H1 (cell line): ENCODE data around the gene CREB1. TPM values are rescaled to one million over a fixed set of nuclear protein-coding genes. Genes with fewer than 3 reads are reported as not detected.

ENCODE experiments used
- CTCF ChIA-PET: fragments of 300-600 bp; sonication (Branson Sonifier 250); formaldehyde crosslinking; loops from one replicate; lab custom pipeline; 2021; ENCODE audit not compliant: partially characterized antibody; lab: Charles Lee
- POLR2A ChIA-PET: fragments of 300-600 bp; sonication (Branson Sonifier 250); formaldehyde crosslinking; loops from one replicate; lab custom pipeline; 2021; ENCODE audit warnings: inconsistent platforms; ENCODE audit not compliant: partially characterized antibody; lab: Charles Lee
- DNase-seq, 2 experiments: peaks; one replicate each; pipeline versions ENCODE4 v3.0.0 to v3.0.0-alpha.2; 2010 to 2022; ENCODE audit warnings: low spot score in 2 of 2, low read depth in 1 of 2, mixed read lengths in 1 of 2
- FAIRE-seq: peaks from 2 replicates; lab custom pipeline; 2011; peaks lifted over from hg19 to GRCh38; lab: Jason Lieb, UNC
- H2AFZ ChIP-seq: 2 replicates; pipeline ENCODE4 v1.8.1; 2012; ENCODE audit warnings: low read length, inconsistent platforms
- H2AK5ac ChIP-seq: 2 replicates; pipeline ENCODE4 v1.6.1; 2013; ENCODE audit warnings: low read depth, low read length
- H2BK120ac ChIP-seq: replicated peaks from 2 replicates; pipeline ENCODE3; 2013; ENCODE audit warnings: low read depth, low read length, inconsistent platforms
- H2BK12ac ChIP-seq: 2 replicates; pipeline ENCODE4 v1.6.1; 2013; ENCODE audit warnings: low read depth, low read length
- H2BK15ac ChIP-seq: 2 replicates; pipeline ENCODE4 v1.6.1; 2013; ENCODE audit warnings: low read length
- H2BK20ac ChIP-seq: 2 replicates; pipeline ENCODE4 v1.6.1; 2013; ENCODE audit warnings: low read length
- H2BK5ac ChIP-seq: 2 replicates; pipeline ENCODE4 v1.6.1; 2013; ENCODE audit warnings: low read depth, low read length
- H3K14ac ChIP-seq: 2 replicates; pipeline ENCODE4 v1.6.1; 2013; ENCODE audit warnings: inconsistent platforms; ENCODE audit not compliant: insufficient read length
- H3K18ac ChIP-seq: 2 replicates; pipeline ENCODE4 v1.6.1; 2013; ENCODE audit warnings: low read length; ENCODE audit errors: extremely low read depth
- H3K23ac ChIP-seq: 2 replicates; pipeline ENCODE4 v1.6.1; 2013; ENCODE audit warnings: inconsistent platforms; ENCODE audit not compliant: insufficient read length
- H3K23me2 ChIP-seq: 2 replicates; pipeline ENCODE4 v1.6.1; 2013; ENCODE audit warnings: low read depth, low read length
- H3K27ac ChIP-seq: 2 replicates; pipeline ENCODE4 v1.6.1; 2011; ENCODE audit warnings: low read depth, low read length, inconsistent platforms
- H3K27me3 ChIP-seq, 4 experiments: replicated peaks in 1 of 4; 1 replicate in 1 of 4; 2 replicates in 3 of 4; pipeline versions ENCODE4 v1.6.1 to v1.8.1; 2011 to 2013; ENCODE audit warnings: low read length in 3 of 4, mild to moderate bottlenecking in 3 of 4, inconsistent platforms in 2 of 4, mixed read lengths in 2 of 4, moderate library complexity in 1 of 4; ENCODE audit not compliant: control insufficient read depth in 3 of 4, insufficient read depth in 3 of 4; ENCODE audit errors: extremely low read depth in 1 of 4
- H3K36me3 ChIP-seq, 4 experiments: 2 replicates each; pipeline versions ENCODE4 v1.6.1 to v1.8.1; 2011 to 2013; ENCODE audit warnings: mild to moderate bottlenecking in 4 of 4, low read length in 3 of 4, moderate library complexity in 2 of 4, control low read depth in 1 of 4, inconsistent platforms in 1 of 4; ENCODE audit not compliant: insufficient read depth in 4 of 4, control insufficient read depth in 2 of 4
- H3K4ac ChIP-seq: replicated peaks from 2 replicates; pipeline ENCODE3; 2013; ENCODE audit warnings: low read length, low read depth, mixed read lengths, inconsistent platforms; ENCODE audit not compliant: insufficient read length
- H3K4me1 ChIP-seq, 4 experiments: replicated peaks in 1 of 4; 1 replicate in 1 of 4; 2 replicates in 3 of 4; pipeline versions ENCODE4 v1.6.1 to v1.8.1; 2011 to 2013; ENCODE audit warnings: low read length in 3 of 4, inconsistent platforms in 2 of 4, mixed read lengths in 1 of 4; ENCODE audit not compliant: insufficient read depth in 4 of 4, control insufficient read depth in 3 of 4
- H3K4me2 ChIP-seq, 2 experiments: 2 replicates each; pipeline versions ENCODE4 v1.6.1 to v1.8.1; 2011 to 2013; ENCODE audit warnings: low read depth in 2 of 2, low read length in 2 of 2, control low read depth in 1 of 2, inconsistent platforms in 1 of 2, mild to moderate bottlenecking in 1 of 2; ENCODE audit not compliant: insufficient read depth in 1 of 2
- H3K4me3 ChIP-seq, 4 experiments: fragments of 200-600, 300-600 bp in 1 of 4; sonication (generic), shearing (Covaris generic), sonication (Bioruptor Twin) in 1 of 4; 2 replicates each; pipeline versions ENCODE4 v1.5.1 to v1.8.1; 2011 to 2016; ENCODE audit warnings: low read length in 4 of 4, low read depth in 3 of 4, control low read depth in 2 of 4, inconsistent platforms in 2 of 4, mild to moderate bottlenecking in 2 of 4, mixed read lengths in 1 of 4, moderate library complexity in 1 of 4; ENCODE audit not compliant: insufficient read depth in 2 of 4; ENCODE audit errors: extremely low read depth in 1 of 4
- H3K56ac ChIP-seq: replicated peaks from 2 replicates; pipeline ENCODE3; 2013; ENCODE audit warnings: low read depth, mild to moderate bottlenecking, mixed read lengths, low read length, inconsistent platforms; ENCODE audit not compliant: insufficient read length
- H3K79me1 ChIP-seq: 2 replicates; pipeline ENCODE4 v1.6.1; 2013; ENCODE audit warnings: low read depth, low read length, control low read depth
- H3K79me2 ChIP-seq, 2 experiments: 2 replicates each; pipeline versions ENCODE4 v1.6.1 to v1.8.1; 2012 to 2013; ENCODE audit warnings: low read length in 2 of 2, mild to moderate bottlenecking in 2 of 2, inconsistent platforms in 1 of 2; ENCODE audit not compliant: insufficient read depth in 2 of 2, control insufficient read depth in 1 of 2
- H3K9ac ChIP-seq, 4 experiments: replicated peaks in 1 of 4; 1 replicate in 1 of 4; 2 replicates in 3 of 4; pipeline versions ENCODE4 v1.6.1 to v1.8.1; 2011 to 2013; ENCODE audit warnings: low read depth in 3 of 4, low read length in 3 of 4, control low read depth in 2 of 4, mild to moderate bottlenecking in 2 of 4, moderate library complexity in 2 of 4, inconsistent platforms in 1 of 4; ENCODE audit errors: extremely low read depth in 1 of 4
- H3K9me3 ChIP-seq, 2 experiments: 2 replicates each; pipeline versions ENCODE4 v1.6.1 to v1.8.1; 2012 to 2013; ENCODE audit warnings: mild to moderate bottlenecking in 2 of 2, moderate library complexity in 2 of 2, control low read depth in 1 of 2, inconsistent platforms in 1 of 2, low read depth in 1 of 2, low read length in 1 of 2, mixed read lengths in 1 of 2; ENCODE audit not compliant: insufficient read depth in 2 of 2
- H4K20me1 ChIP-seq, 2 experiments: replicated peaks in 1 of 2; 2 replicates each; pipeline versions ENCODE3 to v1.8.1; 2011 to 2013; ENCODE audit warnings: inconsistent platforms in 2 of 2, low read length in 2 of 2, mild to moderate bottlenecking in 1 of 2; ENCODE audit not compliant: insufficient read depth in 2 of 2, control insufficient read depth in 1 of 2
- H4K5ac ChIP-seq: 2 replicates; pipeline ENCODE4 v1.6.1; 2013; ENCODE audit warnings: low read length, low read depth, mixed read lengths, inconsistent platforms; ENCODE audit not compliant: insufficient read length
- H4K8ac ChIP-seq: 2 replicates; pipeline ENCODE4 v1.8.0; 2013; ENCODE audit warnings: mild to moderate bottlenecking, moderate library complexity, low read length, inconsistent platforms; ENCODE audit not compliant: insufficient read depth; ENCODE audit errors: extremely low read depth
- H4K91ac ChIP-seq: replicated peaks from 2 replicates; pipeline ENCODE3; 2013; ENCODE audit warnings: low read length, mixed read lengths, inconsistent platforms; ENCODE audit not compliant: insufficient read length
- CBX8 ChIP-seq: fragments of 300-800, 300-1000 bp; sonication (generic); IDR thresholded peaks from 2 replicates; pipeline ENCODE4 v1.7.1; 2016; ENCODE audit warnings: low read depth, low read length, borderline replicate concordance
- CEBPB ChIP-seq: IDR thresholded peaks from 2 replicates; pipeline ENCODE4 v1.6.1; 2012; ENCODE audit warnings: low read depth, low read length
- EP300 ChIP-seq, 2 experiments: IDR thresholded peaks; 1 replicate in 1 of 2; 2 replicates in 1 of 2; pipeline ENCODE4 v1.6.1; 2011 to 2012; ENCODE audit warnings: low read depth in 2 of 2, low read length in 2 of 2, mild to moderate bottlenecking in 2 of 2, borderline replicate concordance in 1 of 2, inconsistent platforms in 1 of 2, moderate library complexity in 1 of 2
- GABPA ChIP-seq: IDR thresholded peaks from 2 replicates; pipeline ENCODE4 v1.6.1; 2011; ENCODE audit warnings: mild to moderate bottlenecking, low read length, moderate library complexity, borderline replicate concordance; ENCODE audit not compliant: insufficient read depth
- HDAC2 ChIP-seq, 2 experiments: fragments of 300-600 bp in 1 of 2; sonication (generic) in 1 of 2; IDR thresholded peaks; 2 replicates each; pipeline ENCODE4 v1.6.1; 2011 to 2012; ENCODE audit warnings: low read depth in 2 of 2, low read length in 2 of 2, mild to moderate bottlenecking in 2 of 2, moderate library complexity in 2 of 2, borderline replicate concordance in 1 of 2, inconsistent platforms in 1 of 2
- HDAC6 ChIP-seq: IDR thresholded peaks from one replicate; pipeline ENCODE4 v1.7.1; 2012; ENCODE audit warnings: low read depth, mild to moderate bottlenecking, inconsistent platforms, low read length, moderate library complexity
- JUND ChIP-seq: IDR thresholded peaks from 2 replicates; pipeline ENCODE4 v1.6.1; 2011; ENCODE audit warnings: mild to moderate bottlenecking, improper control_type of control experiment, low read length
- KDM5A ChIP-seq: fragments of 200-600 bp; IDR thresholded peaks from 2 replicates; pipeline ENCODE4 v1.7.1; 2012; ENCODE audit warnings: mild to moderate bottlenecking, low read length, inconsistent platforms, mixed read lengths
- MAFK ChIP-seq: IDR thresholded peaks from 2 replicates; pipeline ENCODE4 v1.6.1; 2012; ENCODE audit warnings: low read depth, mild to moderate bottlenecking, improper control_type of control experiment, low read length
- RFX5 ChIP-seq: IDR thresholded peaks from 2 replicates; pipeline ENCODE4 v1.6.1; 2011; ENCODE audit warnings: low read depth, low read length, improper control_type of control experiment, borderline replicate concordance
- SIX5 ChIP-seq: IDR thresholded peaks from 2 replicates; pipeline ENCODE4 v1.6.1; 2011; ENCODE audit warnings: mild to moderate bottlenecking, low read depth, low read length
- SP2 ChIP-seq: IDR thresholded peaks from 2 replicates; pipeline ENCODE4 v1.6.1; 2012; ENCODE audit warnings: mild to moderate bottlenecking, low read length, inconsistent platforms
- USF2 ChIP-seq: IDR thresholded peaks from 2 replicates; pipeline ENCODE4 v1.6.1; 2011; ENCODE audit warnings: low read length, improper control_type of control experiment
- ZNF274 ChIP-seq: IDR thresholded peaks from 2 replicates; pipeline ENCODE4 v1.7.0; 2012; ENCODE audit warnings: low read length, borderline replicate concordance; ENCODE audit errors: extremely low read depth
- WGBS, 2 experiments: shearing (Covaris generic) in 1 of 2; methylation state at CpG; one replicate each; pipeline versions ENCODE4 v1.1.6 to v1.1.7; 2013 to 2015; ENCODE audit warnings: low lambda C conversion rate in 2 of 2, mixed read lengths in 2 of 2, inconsistent platforms in 1 of 2, low coverage in 1 of 2, missing lambda C conversion rate in 1 of 2; ENCODE audit not compliant: insufficient replicate concordance in 2 of 2, insufficient coverage in 1 of 2, insufficient read length in 1 of 2; ENCODE audit errors: extremely low coverage in 1 of 2, missing lambda C conversion rate in 1 of 2; 5-methylcytosine and 5-hydroxymethylcytosine counted together
- polyA plus RNA-seq, 7 experiments: library from polyadenylated mRNA; depleted of rRNA in 3 of 7; stranded (reverse) in 5 of 7; unstranded in 2 of 7; fragments of >200 nt in 5 of 7; fragments of 200-250 nt in 2 of 7; gene quantifications; 1 replicate in 5 of 7; 2 replicates in 1 of 7; 4 replicates in 1 of 7; pipeline versions ENCODE4 v1.2.1 to v1.2.3, GENCODE V29; 2011 to 2013; ENCODE audit warnings: missing spikeins in 2 of 7, mixed read lengths in 2 of 7
- total RNA-seq: library from RNA; stranded (reverse); fragmentation: NEBNext Ultra II Directional; extraction: Animal tissue kit (Norgen Biotek cat#: 25700); gene quantifications from 2 replicates; pipeline ENCODE4 v1.2.1, GENCODE V29; 2021

The CREB1 gene
- total and polyA plus RNA-seq, 2 of the 8 experiments (the other 6 are each of a cell fraction or from before 2014, with no cell fraction given), result 46.3 to 99.0 TPM

- WGBS, 2 experiments, result 83% methylated on average over 3 of the region's 3 CpGs; no CpG with 5 or more reads in 1 of the 2 experiments
Observed at GRCh38 chr2:207512356-207512755, 17.4 kb upstream of the CREB1 start.

More at GRCh38 chr2:207512356-207512755, 17.4 kb upstream of the CREB1 start:
- H2BK5ac ChIP-seq, result no peak overlapping the region
- peaks cover 0 to 1% (median 0%) of the 10 kb centered on the region in 4 experiments; a peak in 1 of 7 replicates for H3K27me3 ChIP-seq
- no peak overlapping the region for H3K4me2 ChIP-seq
- H3K9ac ChIP-seq, result no peak overlapping the region
- no peak overlapping the region for H3K4ac ChIP-seq
- H2BK20ac ChIP-seq, result no peak overlapping the region
- no peaks in the 10 kb centered on the region for H3K79me2 ChIP-seq
- H3K23ac ChIP-seq, result no peak overlapping the region
- FAIRE-seq (no peak), DNase-seq (no peak)
- TF ChIP-seq SIX5 (no peak), CBX8 (no peak), USF2 (no peak), MAFK (no peak), RFX5 (no peak), HDAC2 (IDR thresholded peaks at IDR 0.05; ENCODE audit: borderline replicate concordance in 1 of 2, low read depth in 2 of 2, low read length in 2 of 2) (no peak), ZNF274 (no peak), EP300 (IDR thresholded peaks at IDR 0.05; ENCODE audit: borderline replicate concordance in 1 of 2, low read depth in 2 of 2, low read length in 2 of 2) (no peak), KDM5A (no peak), SP2 (no peak), HDAC6 (no peak), JUND (no peak), CEBPB (no peak), GABPA (no peak)
- H4K20me1 ChIP-seq, result no peaks in the 10 kb centered on the region
- POLR2A ChIA-PET, result no interaction called here
- no peak overlapping the region for H3K14ac ChIP-seq
- no peaks in the 10 kb centered on the region for H3K4me1 ChIP-seq
- no peak overlapping the region for H3K27ac ChIP-seq
- H3K9me3 ChIP-seq, result no peaks in the 10 kb centered on the region
- no peak overlapping the region for H4K8ac ChIP-seq
- CTCF ChIA-PET, result no interaction called here
- H2AFZ ChIP-seq, result peak overlapping the region; percentile 93; the same call in 1 of the 2 replicates
- H2BK15ac ChIP-seq, result no peak overlapping the region
- H2BK120ac ChIP-seq, result no peak overlapping the region
- no peak overlapping the region for H4K91ac ChIP-seq
- no peak overlapping the region for H4K5ac ChIP-seq
- H3K18ac ChIP-seq, result no peak overlapping the region
- H2BK12ac ChIP-seq, result no peak overlapping the region
- H3K79me1 ChIP-seq, result no peaks in the 10 kb centered on the region
- no peak overlapping the region for H2AK5ac ChIP-seq
- H3K4me3 ChIP-seq, result no peak overlapping the region
- no peak overlapping the region for H3K56ac ChIP-seq
- no peaks in the 10 kb centered on the region for H3K36me3 ChIP-seq
- H3K23me2 ChIP-seq, result no peaks in the 10 kb centered on the region
